GM18526 (cell line): ENCODE data around the gene CHMP6.

Experiments
- POLR2A ChIP-seq: IDR thresholded peaks from 3 replicates; pipeline ENCODE4 v1.6.1; 2011; ENCODE audit not compliant: insufficient read length; ENCODE audit errors: extremely low read depth

Gene CHMP6

DNA sequence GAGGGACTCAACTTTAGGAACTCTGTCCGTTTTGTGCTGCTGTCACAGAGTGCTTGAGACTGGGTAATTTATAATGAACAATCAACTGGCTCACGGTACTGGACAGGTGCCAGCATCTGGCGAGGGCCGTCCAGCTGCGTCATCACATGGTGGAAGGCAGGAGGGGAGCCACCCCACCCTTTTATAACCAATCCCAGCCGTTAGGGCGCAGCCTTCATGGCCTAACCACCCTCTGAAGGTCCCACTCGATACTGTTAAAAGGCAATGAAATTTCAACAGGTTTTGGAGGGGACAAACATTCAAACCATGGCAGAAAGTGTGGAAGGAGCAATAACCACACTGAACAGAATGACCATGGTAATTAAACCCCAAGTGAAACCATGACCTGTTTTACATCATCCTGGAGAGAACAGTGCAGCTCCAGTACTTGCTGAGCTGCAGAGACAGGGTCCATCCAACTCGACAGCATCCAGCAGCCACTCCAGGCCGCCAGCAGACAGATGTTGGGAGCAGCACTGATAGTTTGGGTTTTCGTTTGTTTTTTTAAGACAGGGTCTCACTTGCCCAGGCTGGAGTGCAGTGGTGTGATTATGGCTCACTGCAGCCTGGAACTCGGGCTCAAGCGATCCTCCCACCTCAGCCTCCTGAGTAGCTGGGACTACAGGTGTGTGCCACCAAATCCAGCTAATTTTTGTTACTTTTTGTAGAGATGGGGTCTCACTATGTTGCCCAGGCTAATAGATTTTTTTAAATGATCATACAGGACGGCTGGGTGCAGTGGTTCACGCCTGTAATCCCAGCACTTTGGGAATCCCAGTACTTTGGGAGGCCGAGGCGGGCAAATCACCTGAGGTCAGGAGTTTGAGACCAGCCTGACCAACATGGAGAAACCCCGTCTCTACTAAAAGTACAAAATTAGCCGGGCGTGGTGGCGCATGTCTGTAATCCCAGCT is 11.0 kb downstream of the CHMP6 start:
- no peak for TF ChIP-seq POLR2A

DNA sequence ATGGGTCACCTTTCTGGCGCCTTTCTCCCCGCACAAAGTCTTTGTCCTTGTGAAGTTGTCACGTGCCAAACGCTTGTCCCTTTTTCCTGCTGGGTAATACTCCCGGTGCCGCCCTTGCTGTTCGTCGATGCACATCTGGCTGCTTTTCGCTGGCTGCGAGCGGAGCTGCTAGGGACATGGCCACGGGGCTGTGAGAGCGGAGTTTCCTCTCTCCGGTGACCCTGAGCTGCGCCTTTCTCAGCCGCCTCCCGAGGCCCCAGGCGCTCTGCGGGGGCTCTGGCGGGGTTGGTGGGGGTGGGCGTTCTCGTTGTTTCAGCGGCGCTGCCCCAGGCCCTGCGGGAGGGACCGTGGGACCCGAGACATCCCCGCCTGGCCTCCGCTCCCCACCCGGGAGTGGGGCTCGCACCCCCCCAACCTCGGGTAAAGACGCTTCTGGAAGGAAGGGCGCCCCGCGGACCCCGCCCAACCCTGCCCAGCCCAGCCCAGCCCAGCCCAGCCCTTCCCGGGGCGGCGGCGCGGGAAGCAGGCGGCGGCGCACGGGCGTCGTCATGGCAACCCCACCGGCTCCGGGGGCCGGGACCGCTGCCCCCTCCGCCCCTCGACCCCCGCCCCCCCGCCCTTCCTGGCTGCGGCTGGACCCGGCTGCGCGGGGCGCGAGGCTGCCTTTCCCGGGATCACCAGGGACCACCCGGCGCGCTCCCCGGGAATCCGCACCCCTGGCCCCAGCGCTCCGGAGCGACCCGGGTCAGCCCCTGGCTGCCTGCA is 12.3 kb downstream of the CHMP6 start:
- TF ChIP-seq POLR2A = no peak

DNA sequence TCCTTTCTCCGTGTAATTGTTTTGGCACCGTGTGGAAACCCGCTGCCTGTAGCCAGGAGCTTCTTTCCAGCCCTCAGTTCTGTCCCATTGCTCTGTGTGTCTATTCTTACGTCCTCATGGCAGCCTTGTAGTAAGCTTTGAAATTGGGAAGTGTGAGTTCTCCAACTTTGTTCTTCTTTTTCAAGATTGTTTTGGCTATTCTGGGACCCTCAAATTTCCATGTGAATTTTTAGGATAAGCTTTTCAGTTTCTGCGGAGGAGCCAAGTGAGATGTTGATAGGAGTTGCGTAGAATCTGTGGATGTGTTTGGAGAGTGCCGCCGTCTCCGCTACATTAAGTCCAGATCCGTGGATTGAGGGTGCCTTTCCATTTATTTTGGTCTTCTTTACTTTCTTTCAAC is 15.2 kb downstream of the CHMP6 start:
- no peak for TF ChIP-seq POLR2A

DNA sequence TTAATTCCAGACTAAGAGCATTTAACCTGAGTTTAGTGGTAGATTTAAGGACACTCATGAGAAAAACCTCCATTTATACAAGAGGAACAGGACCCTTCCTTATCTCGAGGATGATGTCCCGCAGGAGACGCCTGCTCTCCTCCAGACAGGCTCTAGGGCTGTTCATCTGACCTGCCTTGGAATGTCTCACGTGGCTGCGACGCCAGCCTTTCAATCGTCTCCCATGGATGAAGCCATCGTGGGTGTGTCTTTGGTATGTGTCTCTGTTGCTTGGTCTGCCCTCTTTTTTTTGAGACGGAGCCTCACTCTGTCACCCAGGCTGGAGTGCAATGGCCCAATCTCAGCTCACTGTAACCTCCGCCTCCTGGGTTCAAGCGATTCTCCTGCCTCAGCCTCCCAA is 16.5 kb downstream of the CHMP6 start:
- TF ChIP-seq POLR2A = no peak

DNA sequence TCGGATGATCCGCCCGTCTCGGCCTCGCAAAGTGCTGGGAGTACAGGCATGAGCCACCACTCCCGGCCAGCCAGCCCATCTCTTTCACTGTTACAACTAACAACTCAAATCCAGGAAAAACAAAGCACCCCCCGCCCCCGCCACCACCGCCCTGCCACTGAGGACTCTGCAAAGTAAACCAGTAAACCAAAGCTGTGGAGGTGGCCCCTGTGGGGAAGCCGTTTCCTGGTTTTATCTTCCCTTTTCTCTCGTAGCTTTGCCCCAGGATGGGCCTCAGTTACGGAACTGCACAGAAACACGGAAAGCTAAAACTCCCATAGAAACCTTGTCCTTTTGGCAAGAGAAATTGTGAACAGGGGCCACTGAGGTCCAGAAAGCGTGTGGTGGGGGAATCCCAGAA is 17.5 kb downstream of the CHMP6 start:
- no peak for TF ChIP-seq POLR2A

DNA sequence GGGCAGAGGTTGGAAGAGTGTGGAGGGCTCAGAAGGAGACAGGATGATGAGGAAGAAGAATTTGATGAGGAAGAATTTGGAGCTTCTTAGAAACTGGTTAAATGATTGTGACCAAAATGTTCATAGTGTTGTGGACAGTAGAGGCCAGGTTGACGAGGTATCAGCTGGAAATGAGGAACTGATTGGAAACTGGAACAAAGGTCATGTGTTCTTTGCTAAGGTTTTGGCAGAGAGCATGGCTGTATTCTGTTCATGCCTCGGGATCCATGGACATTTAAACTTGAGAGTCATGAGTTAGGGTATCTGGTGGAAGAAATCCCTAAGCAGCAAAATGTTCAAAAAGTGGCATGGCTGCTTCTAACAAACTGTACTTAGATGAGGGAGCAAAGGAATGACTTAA is 19.3 kb downstream of the CHMP6 start:
- TF ChIP-seq POLR2A = no peak

DNA sequence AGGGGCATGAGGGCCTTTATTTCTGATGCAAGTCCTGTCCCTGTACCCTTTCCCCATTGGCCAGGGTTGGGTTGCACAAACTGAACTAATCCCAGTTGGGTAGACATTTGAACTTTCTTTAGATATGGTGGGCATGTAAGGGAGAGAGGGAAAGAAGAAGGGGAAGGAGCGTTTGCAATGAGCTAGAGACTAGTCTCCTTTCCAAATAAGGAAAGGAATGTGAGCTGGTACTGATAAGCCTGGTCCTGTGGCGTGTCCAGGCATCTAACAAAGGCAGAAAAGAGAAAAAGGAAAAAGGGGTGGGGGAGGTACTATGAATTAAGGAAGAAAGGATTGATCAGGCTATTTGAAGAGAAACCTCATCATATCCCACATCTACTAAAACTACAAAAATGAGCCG is 20.3 kb downstream of the CHMP6 start:
- no peak for TF ChIP-seq POLR2A

DNA sequence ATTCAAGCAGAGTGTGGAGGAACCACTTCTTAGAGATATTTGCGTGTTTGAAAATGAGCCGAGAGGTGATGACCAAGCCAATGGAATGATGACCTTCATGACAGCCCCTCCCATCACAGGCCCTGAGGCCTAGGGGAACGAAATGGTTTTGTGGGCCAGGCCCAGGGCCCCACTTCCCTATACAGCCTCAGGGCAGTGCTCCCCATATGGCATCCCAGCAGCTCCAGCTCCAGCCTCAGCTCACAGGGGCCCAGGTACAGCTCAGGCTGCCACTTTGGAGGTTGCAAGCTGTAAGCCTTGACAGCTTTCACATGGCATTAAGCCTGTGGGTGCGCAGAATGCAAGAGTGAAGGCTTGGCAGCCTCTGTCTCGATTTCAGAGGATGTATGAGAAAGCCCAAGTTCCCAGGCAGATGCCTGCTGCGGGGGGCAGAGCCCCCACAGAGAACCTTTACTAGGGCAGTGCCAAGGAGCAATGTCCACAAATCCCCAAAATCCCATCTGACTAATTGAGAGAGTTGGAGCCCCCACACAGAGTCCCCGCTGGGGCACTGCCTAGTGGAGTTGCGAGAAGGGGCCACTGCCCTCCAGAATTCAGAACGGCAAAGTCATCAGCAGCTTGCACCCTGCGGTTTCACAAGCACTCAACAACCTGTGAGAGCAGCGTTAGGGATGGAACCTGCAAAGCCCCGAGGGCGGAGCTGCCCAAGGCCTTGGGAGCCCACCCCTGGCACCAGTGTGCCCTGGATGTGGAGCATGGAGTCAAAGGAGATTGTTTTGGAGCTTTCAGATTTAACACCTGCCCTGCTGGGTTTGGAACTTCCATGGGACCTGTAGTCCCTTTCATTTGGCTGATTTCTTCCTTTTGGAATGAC is 21.2 kb downstream of the CHMP6 start:
- no peak for TF ChIP-seq POLR2A

DNA sequence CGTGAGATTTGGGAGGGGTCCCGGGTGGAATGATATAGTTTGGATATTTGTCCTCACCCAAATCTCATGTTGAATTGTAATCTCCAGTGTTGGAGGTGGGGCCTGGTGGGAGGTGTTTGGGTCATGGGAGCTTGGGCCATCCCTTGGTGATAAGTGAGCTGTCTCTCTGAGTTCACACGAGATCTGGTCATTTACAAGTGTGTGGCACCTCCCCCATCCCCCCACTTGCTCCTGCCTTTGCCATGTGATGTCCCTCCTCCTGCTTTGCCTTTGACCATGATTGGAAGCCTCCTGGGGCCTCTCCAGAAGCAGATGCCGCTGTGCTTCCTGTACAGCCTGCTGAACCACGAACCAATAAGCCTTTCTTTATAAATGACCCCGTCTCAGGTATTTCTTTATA is 22.0 kb downstream of the CHMP6 start:
- no peak for TF ChIP-seq POLR2A

DNA sequence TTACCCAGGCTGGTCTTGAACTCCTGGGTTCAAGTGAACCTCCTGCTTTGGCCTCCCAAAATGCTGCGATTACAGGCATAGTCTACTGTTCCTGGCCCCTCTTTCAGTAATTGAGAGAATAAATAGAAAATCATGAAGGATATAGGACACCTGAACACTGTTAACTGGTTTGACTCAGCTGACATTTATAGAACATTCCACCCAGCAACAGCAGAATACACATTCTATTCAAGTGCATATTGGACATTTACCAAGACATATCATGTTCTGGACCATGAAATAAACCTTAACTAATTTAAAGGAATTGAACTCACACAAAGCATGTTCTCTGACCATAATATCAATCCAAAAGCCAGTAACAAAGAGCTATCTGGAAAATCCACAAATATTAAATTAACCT is 23.5 kb downstream of the CHMP6 start:
- no peak for TF ChIP-seq POLR2A

DNA sequence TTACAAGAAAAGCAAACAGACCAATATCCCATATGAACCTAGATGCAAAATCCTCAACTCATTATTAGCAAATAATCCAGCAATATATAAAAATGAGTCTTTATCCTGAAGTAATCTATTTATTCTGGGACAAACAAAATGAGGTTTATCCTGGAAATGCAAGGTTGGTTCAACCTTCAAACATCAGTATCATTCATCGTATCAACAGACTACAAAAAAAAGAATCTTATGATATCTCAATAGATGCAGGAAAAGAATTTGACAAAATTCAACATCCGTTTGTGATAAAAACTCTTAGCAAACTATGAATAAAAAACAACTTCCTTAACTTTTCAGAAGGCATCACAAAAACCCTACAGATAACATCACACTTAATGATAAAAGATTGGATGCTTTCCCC is 24.9 kb downstream of the CHMP6 start:
- TF ChIP-seq POLR2A = no peak

DNA sequence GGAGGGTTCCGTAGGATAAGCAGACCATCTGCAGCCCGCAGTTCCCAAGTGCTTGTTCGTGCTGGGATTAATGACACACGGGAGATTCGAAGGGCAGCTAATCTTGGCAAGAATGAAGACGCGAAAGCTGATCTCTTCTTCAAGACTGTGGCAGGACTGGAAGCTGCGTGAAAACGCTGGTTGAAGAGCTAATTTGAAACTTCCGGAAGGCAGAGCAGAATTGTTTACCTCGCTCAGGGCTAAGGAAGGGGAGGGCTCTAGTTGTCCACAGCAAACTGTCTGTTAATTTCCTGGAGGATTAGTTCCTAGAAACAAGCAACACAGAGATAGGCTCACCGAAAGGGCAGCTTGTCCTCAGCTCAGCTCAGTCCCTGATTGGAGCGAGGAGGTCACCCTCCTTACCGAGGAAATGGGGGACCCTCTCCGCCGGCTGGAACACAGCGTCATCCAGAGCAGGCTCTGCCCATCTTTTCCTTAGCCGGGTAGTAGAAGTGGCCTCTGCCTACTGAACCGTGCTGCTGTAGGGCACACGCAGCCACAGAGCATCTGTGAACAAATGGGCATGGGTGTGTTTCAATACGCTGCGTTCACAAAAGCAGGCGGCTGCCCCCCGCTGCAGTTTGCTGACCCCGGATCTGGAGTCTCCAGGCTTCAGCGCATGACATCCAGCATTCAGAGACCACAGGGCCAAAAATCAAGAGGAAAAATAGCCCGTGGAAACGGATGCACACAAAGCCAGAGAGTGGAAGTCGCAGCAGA is 26.6 kb downstream of the CHMP6 start:
- no peak for TF ChIP-seq POLR2A

DNA sequence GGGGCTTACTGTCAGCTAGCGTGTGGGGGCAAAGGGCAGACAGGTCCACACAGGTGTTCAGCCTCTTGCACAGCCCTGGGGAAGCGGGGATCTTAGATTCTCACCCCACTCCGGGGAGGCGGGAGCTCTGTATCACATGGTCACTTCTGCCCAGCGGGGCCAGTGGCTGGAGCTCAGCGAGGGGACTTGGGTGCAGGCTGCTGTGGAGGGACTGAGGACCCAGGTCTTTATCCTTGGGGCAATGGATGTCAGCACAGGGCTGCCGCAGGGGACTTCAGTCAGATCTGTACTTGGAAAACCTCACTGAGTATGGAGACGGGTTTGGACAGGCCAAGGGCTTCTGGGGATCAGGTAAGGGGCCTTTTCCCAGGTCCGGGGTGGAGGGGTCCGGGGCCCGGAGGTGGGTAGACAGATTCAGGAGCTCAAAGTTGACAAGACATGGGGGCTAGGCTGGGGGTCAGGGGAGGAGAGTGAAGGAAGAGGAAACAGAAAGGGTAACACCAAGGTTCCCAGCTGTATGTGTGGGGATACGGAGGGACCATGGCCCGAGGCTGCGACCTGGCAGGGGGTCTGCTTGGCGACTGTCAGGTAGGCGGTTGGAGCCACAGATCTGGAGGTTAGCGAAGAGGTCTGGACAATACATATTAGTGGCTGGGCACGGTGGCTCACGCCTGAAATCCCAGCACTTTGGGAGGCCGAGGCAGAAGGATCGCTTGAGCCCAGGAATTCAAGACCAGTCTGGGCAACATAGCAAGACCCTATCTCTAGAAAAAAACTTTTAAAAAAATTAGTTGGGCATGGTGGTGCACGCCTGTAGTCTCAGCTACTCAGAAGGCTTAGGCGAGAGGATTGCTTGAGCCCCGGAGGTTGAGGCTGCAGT is 28.2 kb downstream of the CHMP6 start:
- TF ChIP-seq POLR2A = no peak

DNA sequence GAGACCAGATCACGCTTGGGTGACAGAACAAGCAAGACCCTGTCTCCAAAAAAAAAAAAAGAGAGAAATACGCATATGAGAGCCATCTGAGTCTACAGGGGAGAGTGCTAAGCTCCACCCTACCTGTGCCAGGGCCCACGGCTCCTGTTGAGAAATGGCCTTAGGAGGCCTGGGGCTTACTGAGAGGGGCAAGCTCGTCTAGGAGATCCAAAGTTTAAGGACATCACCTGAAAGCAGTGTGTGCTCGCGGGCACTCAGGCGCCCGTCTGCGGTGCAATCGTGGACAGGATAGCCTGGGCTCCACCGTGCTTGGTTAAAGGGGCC is 28.8 kb downstream of the CHMP6 start:
- TF ChIP-seq POLR2A = no peak
